Measurements from ENCODE around the gene RASA1. TPM values are rescaled to one million over a fixed set of nuclear protein-coding genes. Genes with fewer than 3 reads are reported as not detected.

The RASA1 gene
- total and polyA plus RNA-seq, 2 experiments from 2014 or later = 9.3 to 35.0 TPM

DNA sequence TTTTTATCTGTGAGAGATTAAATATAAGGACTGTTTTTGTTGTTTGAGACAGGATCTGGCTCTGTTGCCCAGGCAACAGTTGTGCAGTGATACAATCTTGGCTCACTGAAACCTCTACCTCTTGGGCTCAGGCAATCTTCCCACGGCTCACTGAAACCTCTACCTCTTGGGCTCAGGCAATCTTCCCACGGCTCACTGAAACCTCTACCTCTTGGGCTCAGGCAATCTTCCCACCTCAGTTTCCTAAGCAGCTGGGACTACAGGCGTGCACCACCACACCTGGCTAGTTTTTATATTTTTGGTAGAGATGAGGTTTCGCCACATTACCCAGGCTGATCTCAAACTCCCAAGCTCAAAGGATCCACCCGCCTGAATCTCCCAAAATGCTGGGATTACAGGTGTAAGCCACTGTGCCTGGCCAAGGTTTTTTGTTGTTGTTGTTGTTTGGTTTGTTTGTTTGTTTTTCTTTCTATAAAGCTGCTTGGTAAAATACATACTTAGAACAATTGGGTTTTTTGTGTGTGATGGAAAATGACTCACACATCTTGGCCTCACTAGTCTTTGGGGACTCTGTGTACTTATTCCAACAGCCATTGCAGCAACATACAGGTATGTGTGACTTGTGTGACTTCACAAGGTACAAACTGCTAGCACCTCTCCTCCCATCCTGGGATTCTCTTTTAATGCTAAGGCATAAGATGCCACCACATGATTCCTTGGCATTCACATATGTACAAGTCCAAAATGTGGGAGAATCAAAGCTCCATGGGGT lies 36.5 kb upstream of the RASA1 start:
- Histone ChIP-seq H2AFZ (no peak overlapping the region), H3K9me2 (ENCODE audit: insufficient read depth) (no peaks in the 10 kb centered on the region), H3K4me3 (no peak overlapping the region), H3K79me2 (replicated peaks; ENCODE audit: insufficient read depth) (no peaks in the 10 kb centered on the region), H3K4me2 (no peak overlapping the region), H3F3A (replicated peaks; ENCODE audit: low read depth) (no peaks in the 10 kb centered on the region), H4K20me1 (replicated peaks; ENCODE audit: insufficient read depth) (no peaks in the 10 kb centered on the region), H3K4me1 (ENCODE audit: insufficient read depth) (peaks cover 22% of the 10 kb centered on the region), H3K27ac (ENCODE audit: low read depth) (no peak overlapping the region), H3K27me3 (ENCODE audit: insufficient read depth) (no peaks in the 10 kb centered on the region), H3K36me3 (ENCODE audit: insufficient read depth) (no peaks in the 10 kb centered on the region)
- no peaks in the 10 kb centered on the region for H3K36me3 Mint-ChIP-seq (ENCODE audit: low read depth)
- no peaks in the 10 kb centered on the region for H3K27me3 Mint-ChIP-seq (ENCODE audit: insufficient read depth, low read depth, poor library complexity)
- ATAC-seq = no peak
- H3K4me3 Mint-ChIP-seq = no peak overlapping the region
- no peak for DNase-seq (ENCODE audit: low spot score)
- no peaks in the 10 kb centered on the region for H3K9me3 Mint-ChIP-seq
- no peak for TF ChIP-seq EZH2 (IDR thresholded peaks at IDR 0.05; ENCODE audit: low read depth, unreplicated experiment)
- no peak overlapping the region for H3K27ac Mint-ChIP-seq
- H3K4me1 Mint-ChIP-seq = no peaks in the 10 kb centered on the region

DNA sequence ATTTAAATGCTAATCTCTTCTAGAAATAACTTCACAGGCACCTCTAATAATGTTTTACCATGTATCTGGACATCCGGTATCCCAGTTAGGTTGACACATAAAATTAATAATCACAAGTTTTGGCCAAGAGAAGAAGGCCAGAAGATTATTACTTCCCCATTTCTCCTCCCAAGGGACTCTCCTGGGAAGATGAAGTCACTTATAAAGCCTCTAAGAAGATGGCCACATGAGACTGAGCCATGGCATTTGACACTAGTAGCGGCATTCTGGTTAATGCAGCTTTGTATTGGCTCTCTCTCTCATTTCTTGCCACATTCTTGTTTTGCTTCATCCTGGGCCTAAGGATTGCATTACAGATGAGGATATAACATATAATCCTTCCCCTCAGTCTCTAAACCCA lies 34.5 kb upstream of the RASA1 start:
- ATAC-seq (no peak), DNase-seq (ENCODE audit: low spot score) (no peak)
- Histone ChIP-seq H2AFZ (no peak overlapping the region), H3K36me3 (ENCODE audit: insufficient read depth) (no peaks in the 10 kb centered on the region), H3F3A (replicated peaks; ENCODE audit: low read depth) (no peaks in the 10 kb centered on the region), H3K9me2 (ENCODE audit: insufficient read depth) (no peaks in the 10 kb centered on the region), H3K4me1 (ENCODE audit: insufficient read depth) (peaks cover 3% of the 10 kb centered on the region; the same call in 1 of the 2 replicates), H4K20me1 (replicated peaks; ENCODE audit: insufficient read depth) (no peaks in the 10 kb centered on the region), H3K4me2 (no peak overlapping the region), H3K79me2 (replicated peaks; ENCODE audit: insufficient read depth) (no peaks in the 10 kb centered on the region), H3K27me3 (ENCODE audit: insufficient read depth) (no peaks in the 10 kb centered on the region), H3K27ac (ENCODE audit: low read depth) (no peak overlapping the region), H3K4me3 (no peak overlapping the region)
- Mint-ChIP-seq H3K36me3 (ENCODE audit: low read depth) (no peaks in the 10 kb centered on the region), H3K4me1 (no peaks in the 10 kb centered on the region), H3K4me3 (no peak overlapping the region), H3K27ac (no peak overlapping the region), H3K9me3 (no peaks in the 10 kb centered on the region), H3K27me3 (ENCODE audit: insufficient read depth, low read depth, poor library complexity) (no peaks in the 10 kb centered on the region)
- TF ChIP-seq ZNF114 (CRISPR knock-in tag; IDR thresholded peaks at IDR 0.05) (no peak), NANOG (IDR thresholded peaks at IDR 0.05; ENCODE audit: borderline replicate concordance) (no peak), EZH2phosphoT487 (IDR thresholded peaks at IDR 0.05; ENCODE audit: unreplicated experiment) (no peak), STAT1 (IDR thresholded peaks at IDR 0.05; ENCODE audit: unreplicated experiment) (no peak), JUNB (IDR thresholded peaks at IDR 0.05; ENCODE audit: unreplicated experiment) (no peak)
- TF ChIP-seq, protein P1, sequence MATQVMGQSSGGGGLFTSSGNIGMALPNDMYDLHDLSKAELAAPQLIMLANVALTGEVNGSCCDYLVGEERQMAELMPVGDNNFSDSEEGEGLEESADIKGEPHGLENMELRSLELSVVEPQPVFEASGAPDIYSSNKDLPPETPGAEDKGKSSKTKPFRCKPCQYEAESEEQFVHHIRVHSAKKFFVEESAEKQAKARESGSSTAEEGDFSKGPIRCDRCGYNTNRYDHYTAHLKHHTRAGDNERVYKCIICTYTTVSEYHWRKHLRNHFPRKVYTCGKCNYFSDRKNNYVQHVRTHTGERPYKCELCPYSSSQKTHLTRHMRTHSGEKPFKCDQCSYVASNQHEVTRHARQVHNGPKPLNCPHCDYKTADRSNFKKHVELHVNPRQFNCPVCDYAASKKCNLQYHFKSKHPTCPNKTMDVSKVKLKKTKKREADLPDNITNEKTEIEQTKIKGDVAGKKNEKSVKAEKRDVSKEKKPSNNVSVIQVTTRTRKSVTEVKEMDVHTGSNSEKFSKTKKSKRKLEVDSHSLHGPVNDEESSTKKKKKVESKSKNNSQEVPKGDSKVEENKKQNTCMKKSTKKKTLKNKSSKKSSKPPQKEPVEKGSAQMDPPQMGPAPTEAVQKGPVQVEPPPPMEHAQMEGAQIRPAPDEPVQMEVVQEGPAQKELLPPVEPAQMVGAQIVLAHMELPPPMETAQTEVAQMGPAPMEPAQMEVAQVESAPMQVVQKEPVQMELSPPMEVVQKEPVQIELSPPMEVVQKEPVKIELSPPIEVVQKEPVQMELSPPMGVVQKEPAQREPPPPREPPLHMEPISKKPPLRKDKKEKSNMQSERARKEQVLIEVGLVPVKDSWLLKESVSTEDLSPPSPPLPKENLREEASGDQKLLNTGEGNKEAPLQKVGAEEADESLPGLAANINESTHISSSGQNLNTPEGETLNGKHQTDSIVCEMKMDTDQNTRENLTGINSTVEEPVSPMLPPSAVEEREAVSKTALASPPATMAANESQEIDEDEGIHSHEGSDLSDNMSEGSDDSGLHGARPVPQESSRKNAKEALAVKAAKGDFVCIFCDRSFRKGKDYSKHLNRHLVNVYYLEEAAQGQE (IDR thresholded peaks at IDR 0.05; ENCODE audit: unreplicated experiment) = no peak
